Stimulated activated CD4-positive, alpha-beta T cell treated with anti-CD3 and anti-CD28 coated beads, Interleukin-15, amount 100 ng/mL, for 24 hours (primary cell): Measurements from ENCODE around the gene GALNT2.
A peak's percentile ranks its signal among the peaks of the same experiment; 100 is the strongest.

Source experiments
- DNase-seq: peaks from one replicate; pipeline ENCODE4 v3.0.0-alpha.2; 2020

Gene GALNT2

DNA sequence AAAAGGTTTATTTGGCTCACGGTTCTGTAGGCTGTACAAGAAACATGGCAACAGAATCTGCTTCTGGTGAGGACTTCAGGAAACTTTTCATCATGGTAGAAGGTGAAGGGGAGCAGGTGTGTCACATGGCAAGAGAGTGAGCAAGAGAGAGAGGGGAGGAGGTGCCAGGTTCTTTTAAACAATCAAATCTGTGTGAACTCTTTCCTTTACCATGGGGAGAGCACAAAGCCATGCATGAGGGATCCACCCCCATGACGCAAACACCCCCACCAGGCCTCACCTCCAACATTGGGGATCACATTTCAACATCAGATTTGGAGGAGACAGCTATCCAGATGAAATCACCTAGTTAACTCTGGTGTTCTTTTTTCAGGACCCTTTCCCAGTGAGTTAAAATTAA lies 103.6 kb downstream of the GALNT2 start:
- DNase-seq, result no peak

DNA sequence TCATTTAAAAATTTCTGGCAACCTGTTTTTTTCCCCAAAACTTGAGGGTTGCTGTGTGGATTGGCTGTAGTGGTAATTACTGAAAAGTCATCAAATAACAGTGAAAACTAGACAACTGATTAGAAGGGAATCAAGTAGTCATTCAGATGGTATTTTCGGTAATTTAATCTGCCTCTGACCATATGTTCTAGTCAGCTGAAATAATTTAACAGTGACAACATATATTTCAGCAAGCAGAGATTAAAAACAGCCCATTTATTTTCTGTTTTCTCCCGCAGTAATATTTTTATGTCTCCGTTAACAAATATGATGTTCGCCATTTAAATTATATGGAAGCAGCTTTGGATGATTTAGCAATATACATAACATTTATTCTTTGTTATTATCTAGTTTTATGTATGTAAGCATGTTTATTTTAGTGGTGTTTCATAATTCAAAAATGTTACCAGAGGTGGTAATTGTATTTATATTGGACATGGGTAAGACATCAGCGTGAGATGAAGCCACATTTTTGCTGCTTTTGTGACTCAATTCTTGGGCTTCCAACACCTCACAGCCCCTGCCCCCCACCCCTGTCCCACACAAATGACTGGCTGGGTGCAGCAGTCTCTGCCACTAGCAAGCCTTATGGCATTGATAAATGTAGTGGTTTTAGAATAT lies 104.4 kb downstream of the GALNT2 start:
- DNase-seq, result no peak

DNA sequence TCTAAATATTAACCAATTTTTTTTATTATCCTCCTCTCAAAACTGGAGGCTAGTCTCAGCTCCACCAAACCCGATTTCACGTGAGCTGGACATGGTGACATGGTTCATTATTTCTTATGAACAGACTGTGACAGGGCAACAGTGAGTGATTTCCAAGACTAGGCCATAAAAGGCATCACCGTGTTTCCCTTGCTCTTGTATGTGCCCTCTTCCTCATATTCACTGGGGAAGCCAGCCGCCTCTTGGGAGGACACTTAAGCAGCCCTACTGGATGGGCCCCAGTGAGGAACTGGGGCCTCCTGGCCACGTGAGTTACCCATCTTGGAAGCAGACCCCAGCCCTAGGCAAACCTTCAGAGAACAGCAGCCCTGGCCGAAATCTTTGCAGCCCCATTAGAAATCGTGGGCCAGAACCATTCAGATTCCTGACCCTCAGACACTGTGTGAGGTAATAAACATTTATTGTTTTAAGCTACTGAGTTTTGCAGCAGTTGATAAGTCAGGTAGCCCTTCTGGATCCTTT lies 105.0 kb downstream of the GALNT2 start:
- no peak for DNase-seq

GRCh38 chr1:230173187-230173975 lies 106.3 kb downstream of the GALNT2 start:
- no peak for DNase-seq

- DNase-seq, result no peak
Observed at GRCh38 chr1:230174041-230174440, 107.0 kb downstream of the GALNT2 start.

DNA sequence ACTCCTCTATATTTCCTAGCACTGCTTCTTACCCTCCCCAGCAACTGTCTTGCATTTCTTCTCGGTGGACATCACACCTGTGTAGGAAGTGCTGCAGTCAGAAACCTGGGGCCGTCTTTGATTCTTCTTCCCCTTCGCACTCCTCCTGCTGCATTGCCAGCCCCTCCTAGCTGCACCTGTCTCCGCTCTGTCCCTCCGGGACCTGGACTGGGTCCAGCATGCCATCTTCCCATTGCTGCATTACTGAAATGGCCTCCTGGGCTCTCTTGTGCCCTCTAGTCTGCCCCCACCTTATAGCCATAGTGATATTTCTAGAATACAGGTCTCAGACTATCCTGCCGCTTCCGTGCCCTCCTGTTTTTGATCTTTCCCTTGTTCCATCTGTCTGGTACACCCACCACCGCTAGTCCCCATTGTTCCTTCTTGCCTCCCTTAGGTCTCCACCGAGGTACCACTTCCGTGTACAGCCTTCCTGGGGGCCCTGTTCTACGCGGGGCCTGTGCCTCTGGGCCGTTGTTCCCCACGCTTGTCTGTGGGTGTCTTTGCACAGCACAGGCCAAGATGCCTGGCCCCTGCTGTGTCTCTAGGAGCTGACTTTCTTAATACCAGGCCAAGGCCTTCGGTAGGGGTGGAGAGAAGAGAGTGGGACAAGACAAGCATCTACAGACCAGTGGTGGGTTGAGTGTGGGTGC lies 107.6 kb downstream of the GALNT2 start:
- DNase-seq, result no peak

GRCh38 chr1:230175163-230175747 lies 108.2 kb downstream of the GALNT2 start:
- no peak for DNase-seq

- DNase-seq, result no peak
Observed at GRCh38 chr1:230175839-230176238, 108.8 kb downstream of the GALNT2 start.

GRCh38 chr1:230176326-230176725 lies 109.3 kb downstream of the GALNT2 start:
- DNase-seq, result no peak

DNA sequence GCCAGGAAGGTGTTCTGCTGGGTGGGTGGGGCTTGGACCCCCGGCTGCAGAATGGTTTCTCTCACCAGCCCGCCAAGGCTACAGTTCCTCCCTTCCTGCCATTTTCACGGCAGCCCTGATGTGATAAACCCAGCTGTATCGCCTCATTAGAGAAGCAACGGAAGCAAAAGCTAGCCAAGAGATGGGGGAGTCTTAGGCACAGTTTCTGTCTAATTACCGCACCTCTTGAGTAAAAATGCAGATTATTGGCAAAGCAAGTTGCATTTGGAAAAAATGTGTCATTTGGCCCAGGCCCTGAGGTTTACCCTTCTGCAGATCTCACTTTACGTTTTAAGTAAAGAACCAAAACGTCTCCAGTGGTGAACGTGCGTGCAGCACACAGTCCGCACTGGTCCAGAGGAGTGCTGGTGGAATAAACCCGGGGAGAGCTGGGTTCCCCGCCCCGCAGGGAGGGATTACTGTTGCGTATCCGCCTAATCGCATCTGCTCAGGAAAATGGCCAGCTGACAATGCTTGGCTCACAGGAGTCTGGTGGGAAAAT lies 109.9 kb downstream of the GALNT2 start:
- peak; percentile 22 for DNase-seq

DNA sequence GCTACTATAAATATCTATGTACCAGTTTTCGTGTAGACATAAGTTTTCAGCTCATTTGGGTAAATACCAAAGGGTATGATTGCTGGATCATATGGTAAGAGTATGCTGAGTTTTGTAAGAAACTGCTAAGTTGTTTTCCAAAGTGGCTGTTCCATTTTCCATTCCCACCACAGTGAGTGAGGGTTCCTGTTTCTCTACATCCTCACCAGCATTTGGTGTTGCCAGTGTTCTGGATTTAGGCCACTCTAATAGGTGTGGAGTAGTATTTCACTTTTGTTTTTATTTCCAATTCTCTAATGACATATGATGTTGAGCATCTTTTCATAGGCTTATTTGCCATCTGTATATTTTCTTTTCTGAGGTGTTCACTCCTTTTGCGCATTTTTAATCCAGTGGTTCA lies 112.2 kb downstream of the GALNT2 start:
- DNase-seq, result no peak

DNA sequence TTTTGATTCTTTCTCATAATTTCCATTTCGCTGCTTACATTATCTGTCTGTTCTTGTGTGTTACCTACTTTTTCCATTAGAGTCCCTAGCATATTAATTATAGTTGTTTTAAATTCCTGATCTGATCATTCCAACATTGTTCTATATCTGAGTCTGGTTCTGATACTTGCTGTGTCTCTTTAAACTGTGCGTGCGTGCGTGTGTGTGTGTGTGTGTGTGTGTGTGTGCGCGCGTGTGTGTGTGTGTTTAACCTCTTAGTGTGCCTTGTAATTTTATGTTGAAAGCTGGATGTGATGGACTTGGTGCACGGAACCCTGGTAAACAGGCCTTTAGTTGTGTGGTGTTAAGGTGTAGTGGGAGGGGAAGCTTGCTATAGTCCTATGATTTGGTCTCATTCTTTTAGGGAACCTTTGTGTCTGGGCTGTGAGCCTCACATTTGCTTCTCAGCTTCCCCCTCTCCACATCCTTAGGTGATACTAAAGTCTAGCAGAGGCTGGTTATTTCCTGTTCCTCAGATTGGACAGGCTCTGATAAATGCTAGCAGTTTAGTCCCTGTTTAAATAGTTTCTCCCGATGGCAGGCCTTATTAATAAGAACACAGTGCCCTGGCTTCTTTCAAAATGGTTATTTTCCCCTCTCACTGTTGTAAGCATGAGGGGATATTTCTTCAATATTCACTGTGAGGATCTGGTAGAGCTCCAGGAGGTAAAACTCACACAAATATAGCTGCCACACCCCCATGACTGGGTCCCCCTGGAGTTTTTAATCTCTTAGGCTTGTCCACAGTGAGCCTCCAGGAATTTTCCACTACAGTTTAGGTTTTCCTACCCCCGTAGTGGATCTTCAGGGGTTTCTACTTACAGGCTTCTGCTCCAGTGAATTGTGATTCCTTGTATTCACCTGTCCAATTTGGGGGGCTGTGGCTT lies 118.3 kb downstream of the GALNT2 start:
- DNase-seq, result no peak

DNA sequence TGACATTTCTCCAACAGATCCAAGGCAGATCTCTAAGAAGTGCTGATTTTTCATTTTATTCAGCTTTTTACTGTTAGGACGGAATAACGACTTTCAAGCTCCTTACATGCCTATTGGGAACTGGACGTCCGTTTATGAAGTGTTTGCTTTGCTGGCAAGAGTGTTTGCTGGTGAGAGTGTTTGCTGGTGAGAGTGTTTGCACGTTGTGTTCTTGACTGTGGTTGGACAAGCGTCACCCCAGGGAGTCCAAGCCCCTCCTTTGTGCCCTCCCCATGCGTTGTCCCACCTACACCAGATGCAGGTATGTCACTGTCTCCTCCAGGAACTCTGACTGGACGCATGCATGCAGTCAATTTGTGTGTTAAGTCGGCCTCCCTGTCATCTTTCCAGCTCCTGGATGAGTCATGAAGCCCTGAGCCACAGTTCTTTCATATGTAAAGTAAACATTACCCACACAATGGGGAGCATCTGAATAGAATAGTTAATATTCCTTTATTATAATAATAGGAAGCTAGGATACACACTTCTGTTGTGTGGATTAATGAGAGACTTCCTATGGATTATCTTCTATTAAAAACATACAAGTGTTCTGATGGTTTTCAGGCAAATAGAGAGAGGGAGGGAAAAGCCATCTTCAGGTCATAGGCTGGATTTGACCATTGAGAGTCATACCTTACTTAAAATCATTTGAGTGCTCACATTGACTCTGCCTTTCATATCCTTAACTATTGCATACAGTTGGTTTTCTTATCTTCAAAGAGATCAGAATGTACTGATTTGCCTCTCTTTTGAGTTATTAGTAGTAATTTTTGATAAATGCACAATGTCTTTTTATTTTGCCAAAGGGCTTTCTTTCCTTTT lies 119.2 kb downstream of the GALNT2 start:
- DNase-seq, result peak; percentile 53

DNA sequence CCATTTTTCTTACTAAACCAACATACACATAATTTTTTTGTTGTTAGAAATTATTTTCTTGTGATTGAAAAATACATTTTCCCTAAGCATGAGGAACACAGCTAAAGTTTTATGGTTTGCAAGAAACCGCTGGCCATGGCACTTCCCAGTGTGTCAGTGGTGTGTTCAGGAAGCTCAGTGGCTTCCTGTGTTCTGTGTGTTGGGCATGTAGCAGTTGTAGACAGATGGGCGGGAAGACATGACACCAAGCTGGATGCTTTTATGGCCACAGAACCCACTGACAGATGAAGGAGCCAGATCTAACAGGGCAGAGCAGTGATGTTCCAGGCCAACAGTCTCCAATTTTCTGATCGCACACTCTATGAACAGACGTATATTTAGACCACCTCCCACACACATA lies 119.8 kb downstream of the GALNT2 start:
- DNase-seq, result no peak

DNA sequence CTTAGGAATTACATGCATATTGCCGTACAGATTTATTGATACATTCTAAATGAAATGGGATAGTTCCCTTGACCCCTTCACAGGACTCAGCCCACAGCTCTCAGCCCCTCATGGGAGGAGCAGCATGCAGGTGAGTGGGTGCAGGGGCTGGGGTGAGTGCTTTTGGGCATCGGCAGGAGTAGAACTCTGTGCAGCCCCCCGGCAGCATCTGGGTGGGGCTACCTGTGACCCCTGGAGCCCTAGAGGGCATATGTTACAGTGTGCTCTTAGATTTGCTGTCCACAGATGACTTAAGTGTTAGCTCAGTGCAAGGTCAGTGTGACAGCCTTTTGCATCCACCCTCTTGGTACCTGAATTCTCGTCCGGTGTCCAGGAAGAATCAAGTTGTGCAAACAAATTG lies 120.3 kb downstream of the GALNT2 start:
- no peak for DNase-seq

- DNase-seq, result no peak
Observed at GRCh38 chr1:230188826-230189225, 121.8 kb downstream of the GALNT2 start.

DNA sequence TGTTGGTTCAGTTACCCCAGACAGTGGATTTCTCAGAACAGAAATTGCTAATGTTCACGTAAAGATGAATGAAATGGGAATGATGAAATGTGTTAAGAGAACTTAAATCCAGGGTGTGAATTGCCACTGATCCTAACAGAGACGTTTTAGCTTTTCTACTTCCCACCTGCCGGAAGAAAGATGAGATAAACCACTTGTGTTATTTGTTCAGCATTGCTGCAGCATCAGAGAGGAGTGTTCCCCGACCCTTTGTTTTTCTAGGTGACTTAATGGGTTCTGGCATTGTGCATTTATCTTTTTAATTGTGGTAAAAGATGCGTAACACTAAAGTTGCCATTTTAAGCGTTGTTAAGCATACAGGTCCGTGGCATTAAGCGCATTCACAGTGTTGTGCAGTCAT lies 122.3 kb downstream of the GALNT2 start:
- DNase-seq, result no peak

DNA sequence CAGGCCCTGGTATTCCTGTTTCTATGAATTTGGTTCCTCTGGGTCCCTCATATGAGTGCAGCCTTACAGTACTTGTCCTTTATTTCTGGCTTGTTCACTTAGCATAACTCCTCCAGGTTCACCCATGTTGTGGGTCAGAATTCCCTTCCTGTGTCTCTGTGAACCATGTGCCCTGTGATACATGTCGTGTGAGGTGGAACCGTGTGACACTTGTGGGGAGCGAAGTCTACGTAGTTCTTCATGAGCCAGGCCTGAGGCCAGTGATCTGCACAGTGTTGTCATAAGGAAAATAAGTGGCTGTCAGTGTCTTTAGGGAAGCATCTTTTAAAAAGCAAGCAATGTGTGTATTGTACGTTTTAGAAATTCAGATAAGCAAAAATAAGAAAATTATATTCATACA lies 122.8 kb downstream of the GALNT2 start:
- no peak for DNase-seq

DNA sequence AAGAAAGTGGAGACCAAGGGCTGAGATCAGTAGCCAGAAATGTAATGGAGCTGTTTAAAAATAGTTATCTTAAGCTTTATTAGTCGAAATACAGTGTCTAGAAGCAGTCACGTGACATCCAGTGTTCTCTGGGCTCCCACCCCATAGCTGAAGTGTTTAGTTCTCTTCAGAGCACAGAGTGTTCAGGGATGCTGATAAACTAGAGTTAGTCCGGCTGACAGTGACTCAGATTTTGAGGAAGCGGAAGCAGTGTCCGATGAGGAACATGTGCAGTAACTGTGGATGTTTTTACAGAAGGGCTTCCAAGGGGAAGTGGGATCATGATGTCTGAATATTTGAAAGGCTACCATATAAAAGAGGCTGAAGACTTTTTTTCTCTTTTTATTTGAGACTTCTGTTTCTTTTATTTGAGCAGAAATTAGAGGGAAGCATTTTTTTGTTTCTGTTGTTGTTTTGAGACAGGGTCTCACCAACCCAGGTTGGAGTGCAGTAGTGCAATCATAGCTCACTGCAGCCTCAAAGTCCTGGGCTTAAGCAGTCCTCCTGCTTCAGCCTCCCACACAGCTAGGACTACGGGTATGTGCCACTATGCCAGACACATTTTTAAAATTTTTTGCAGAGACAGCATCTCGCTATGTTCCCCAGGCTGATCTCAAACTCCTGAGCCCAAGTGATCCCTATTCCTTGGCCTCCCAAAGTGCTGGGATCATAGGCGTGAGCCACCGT lies 124.2 kb downstream of the GALNT2 start:
- DNase-seq, result no peak

DNA sequence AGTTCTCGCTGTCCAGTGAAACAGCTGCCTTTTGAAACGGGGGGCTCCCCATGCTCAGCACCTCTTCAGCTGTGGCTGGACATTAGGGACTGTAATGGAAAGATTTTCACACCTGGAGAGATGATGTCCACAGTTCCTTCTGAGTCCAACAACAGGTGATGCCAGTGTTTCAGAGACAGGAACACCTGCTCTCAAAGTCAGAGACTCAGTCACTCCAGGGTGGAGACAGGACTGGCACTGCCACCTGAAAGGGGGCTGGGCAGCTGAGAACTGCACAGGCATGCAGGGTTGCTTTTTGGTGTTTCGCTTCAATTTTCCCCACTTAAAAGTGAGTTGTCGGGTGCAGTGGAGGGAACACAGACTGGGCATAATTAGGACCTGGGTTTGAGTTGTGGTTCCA lies 124.8 kb downstream of the GALNT2 start:
- no peak for DNase-seq
